ENCODE data around the gene ABL1.

ABL1 gene

DNA sequence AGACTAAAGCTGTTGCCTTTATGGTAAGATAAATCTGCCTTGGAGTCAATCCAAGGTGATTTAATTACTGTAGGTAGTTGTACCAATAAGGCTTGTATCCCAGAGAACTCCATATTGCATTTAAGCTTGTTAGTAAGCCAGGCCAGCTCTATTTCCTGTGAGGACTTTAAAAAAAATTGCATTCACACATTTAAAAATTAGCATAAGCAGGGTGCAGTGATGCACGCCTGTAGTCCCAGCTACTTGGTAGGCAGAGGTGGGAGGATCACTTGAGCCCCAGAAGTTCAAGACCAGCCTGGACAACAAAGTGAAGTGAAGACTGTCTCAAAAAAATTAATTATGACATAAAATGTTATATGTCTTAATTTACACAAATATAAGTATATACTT, 28.7 kb upstream of the ABL1 start:
- Histone ChIP-seq H4K20me1 (ENCODE audit: insufficient read depth, low read length) (no peaks in the 10 kb centered on the region), H3F3A (ENCODE audit: insufficient read depth, low read length) (no peaks in the 10 kb centered on the region), H3K27ac (ENCODE audit: low read depth, low read length, poor library complexity, severe bottlenecking) (no peak overlapping the region), H3K4me2 (ENCODE audit: low read length) (no peak overlapping the region), H3K9me2 (ENCODE audit: low read depth, low read length) (no peaks in the 10 kb centered on the region), H3K4me1 (ENCODE audit: insufficient read depth, low read length, severe bottlenecking) (no peaks in the 10 kb centered on the region), H3K4me3 (ENCODE audit: low read depth, low read length, poor library complexity, severe bottlenecking) (no peak overlapping the region), H3K36me3 (ENCODE audit: insufficient read depth, low read length) (no peaks in the 10 kb centered on the region), H2AFZ (ENCODE audit: low read length) (no peak overlapping the region), H3K27me3 (ENCODE audit: insufficient read depth, low read length) (no peaks in the 10 kb centered on the region), H3K79me2 (ENCODE audit: insufficient read depth, low read length) (no peaks in the 10 kb centered on the region), H3K9me3 (ENCODE audit: low read length) (no peaks in the 10 kb centered on the region), H3K9ac (ENCODE audit: low read length) (no peak overlapping the region)
- TF ChIP-seq, protein P1, sequence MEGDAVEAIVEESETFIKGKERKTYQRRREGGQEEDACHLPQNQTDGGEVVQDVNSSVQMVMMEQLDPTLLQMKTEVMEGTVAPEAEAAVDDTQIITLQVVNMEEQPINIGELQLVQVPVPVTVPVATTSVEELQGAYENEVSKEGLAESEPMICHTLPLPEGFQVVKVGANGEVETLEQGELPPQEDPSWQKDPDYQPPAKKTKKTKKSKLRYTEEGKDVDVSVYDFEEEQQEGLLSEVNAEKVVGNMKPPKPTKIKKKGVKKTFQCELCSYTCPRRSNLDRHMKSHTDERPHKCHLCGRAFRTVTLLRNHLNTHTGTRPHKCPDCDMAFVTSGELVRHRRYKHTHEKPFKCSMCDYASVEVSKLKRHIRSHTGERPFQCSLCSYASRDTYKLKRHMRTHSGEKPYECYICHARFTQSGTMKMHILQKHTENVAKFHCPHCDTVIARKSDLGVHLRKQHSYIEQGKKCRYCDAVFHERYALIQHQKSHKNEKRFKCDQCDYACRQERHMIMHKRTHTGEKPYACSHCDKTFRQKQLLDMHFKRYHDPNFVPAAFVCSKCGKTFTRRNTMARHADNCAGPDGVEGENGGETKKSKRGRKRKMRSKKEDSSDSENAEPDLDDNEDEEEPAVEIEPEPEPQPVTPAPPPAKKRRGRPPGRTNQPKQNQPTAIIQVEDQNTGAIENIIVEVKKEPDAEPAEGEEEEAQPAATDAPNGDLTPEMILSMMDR (IDR thresholded peaks at IDR 0.05; ENCODE audit: low read length) = no peak
- no peak for TF ChIP-seq EZH2 (IDR thresholded peaks at IDR 0.05; ENCODE audit: borderline replicate concordance, low read length)

DNA sequence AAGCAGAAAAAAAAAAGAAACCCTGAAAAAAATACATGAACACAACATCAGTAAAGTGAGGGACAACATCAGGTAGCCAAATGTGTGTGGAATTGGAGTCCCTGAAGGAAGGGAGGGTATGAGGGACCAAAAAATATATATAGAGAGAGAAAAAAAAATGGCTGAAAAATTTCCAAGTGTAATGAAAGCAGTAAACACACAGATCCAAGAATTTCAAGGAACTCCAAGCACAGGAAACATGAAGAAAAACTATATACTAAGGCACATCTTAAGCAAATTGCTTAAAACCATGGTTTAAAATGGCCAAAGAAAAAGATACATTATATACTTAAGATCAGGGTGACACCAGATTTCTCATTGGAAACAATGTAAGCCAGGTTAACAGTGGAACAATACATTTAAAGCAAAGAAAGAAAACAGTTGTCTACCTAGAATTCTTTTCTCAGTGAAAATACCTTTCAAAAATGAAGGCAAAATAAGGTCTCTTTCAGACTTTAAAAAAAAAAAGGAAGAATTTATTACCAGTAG, 24.4 kb upstream of the ABL1 start:
- no peaks in the 10 kb centered on the region for H3K4me1 ChIP-seq (ENCODE audit: insufficient read depth, low read length, severe bottlenecking)
- H3K27ac ChIP-seq (ENCODE audit: low read depth, low read length, poor library complexity, severe bottlenecking) = no peak overlapping the region
- H3K4me3 ChIP-seq (ENCODE audit: low read depth, low read length, poor library complexity, severe bottlenecking) = no peak overlapping the region
- H3K9me3 ChIP-seq (ENCODE audit: low read length) = no peaks in the 10 kb centered on the region
- H2AFZ ChIP-seq (ENCODE audit: low read length) = no peak overlapping the region
- H3K9ac ChIP-seq (ENCODE audit: low read length) = no peak overlapping the region
- no peak overlapping the region for H3K4me2 ChIP-seq (ENCODE audit: low read length)
- no peaks in the 10 kb centered on the region for H3F3A ChIP-seq (ENCODE audit: insufficient read depth, low read length)
- no peaks in the 10 kb centered on the region for H3K9me2 ChIP-seq (ENCODE audit: low read depth, low read length)
- no peaks in the 10 kb centered on the region for H4K20me1 ChIP-seq (ENCODE audit: insufficient read depth, low read length)
- no peaks in the 10 kb centered on the region for H3K27me3 ChIP-seq (ENCODE audit: insufficient read depth, low read length)
- H3K36me3 ChIP-seq (ENCODE audit: insufficient read depth, low read length) = no peaks in the 10 kb centered on the region
- H3K79me2 ChIP-seq (ENCODE audit: insufficient read depth, low read length) = no peaks in the 10 kb centered on the region
- no peak for TF ChIP-seq EZH2 (IDR thresholded peaks at IDR 0.05; ENCODE audit: borderline replicate concordance, low read length)
- TF ChIP-seq, protein P1 (IDR thresholded peaks at IDR 0.05; ENCODE audit: low read length) = no peak

DNA sequence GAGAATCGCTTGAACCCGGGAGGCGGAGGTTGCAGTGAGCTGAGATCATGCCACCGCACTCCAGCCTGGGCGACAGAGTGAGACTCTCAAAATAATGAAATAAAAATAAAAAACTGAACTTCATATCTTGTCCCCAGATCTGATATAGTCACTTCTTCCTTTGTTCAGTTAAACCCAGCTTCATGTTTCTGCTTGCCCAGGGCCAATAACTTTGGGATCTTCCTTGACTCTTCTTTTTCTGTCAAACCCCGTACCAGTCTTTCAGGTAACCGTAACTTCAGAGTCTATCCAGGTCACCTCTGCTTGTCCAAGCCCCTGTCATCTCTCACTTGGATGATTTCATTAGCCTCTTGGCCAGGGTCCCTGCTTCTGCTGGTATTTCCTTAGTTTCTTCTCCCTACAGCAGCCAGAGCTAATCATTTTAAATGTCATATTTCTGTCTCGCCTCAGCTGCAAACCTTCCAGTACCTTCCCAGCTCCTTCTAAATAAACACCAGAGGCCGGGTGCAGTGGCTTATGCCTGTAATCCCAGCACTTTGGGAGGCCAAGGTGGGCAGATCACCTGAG, 19.7 kb upstream of the ABL1 start:
- Histone ChIP-seq H3K36me3 (ENCODE audit: insufficient read depth, low read length) (no peaks in the 10 kb centered on the region; the same call in 1 of the 2 replicates), H2AFZ (ENCODE audit: low read length) (no peak overlapping the region), H3K27me3 (ENCODE audit: insufficient read depth, low read length) (no peaks in the 10 kb centered on the region), H3K4me2 (ENCODE audit: low read length) (no peak overlapping the region), H3K9me2 (ENCODE audit: low read depth, low read length) (no peaks in the 10 kb centered on the region), H3K4me1 (ENCODE audit: insufficient read depth, low read length, severe bottlenecking) (no peaks in the 10 kb centered on the region), H3K9me3 (ENCODE audit: low read length) (no peaks in the 10 kb centered on the region; the same call in 1 of the 2 replicates), H3K79me2 (ENCODE audit: insufficient read depth, low read length) (no peaks in the 10 kb centered on the region), H3F3A (ENCODE audit: insufficient read depth, low read length) (no peaks in the 10 kb centered on the region), H4K20me1 (ENCODE audit: insufficient read depth, low read length) (no peaks in the 10 kb centered on the region), H3K9ac (ENCODE audit: low read length) (no peak overlapping the region), H3K4me3 (ENCODE audit: low read depth, low read length, poor library complexity, severe bottlenecking) (no peak overlapping the region), H3K27ac (ENCODE audit: low read depth, low read length, poor library complexity, severe bottlenecking) (no peak overlapping the region)
- TF ChIP-seq, protein P1 (IDR thresholded peaks at IDR 0.05; ENCODE audit: low read length) = no peak
- no peak for TF ChIP-seq EZH2 (IDR thresholded peaks at IDR 0.05; ENCODE audit: borderline replicate concordance, low read length)

All from OCI-LY1 (cell line).